NCI-H128 (cell line): Measurements from ENCODE around the gene KCTD19.

Source experiments
- DNase-seq: peaks from one replicate; lab custom pipeline; 2025; ENCODE audit not compliant: unreplicated experiment; lab: John Stamatoyannopoulos, UW

The KCTD19 gene

GRCh38 chr16:67283826-67284555 lies 42.5 kb downstream of the KCTD19 start:
- no peak for DNase-seq

GRCh38 chr16:67283039-67283825 lies 43.3 kb downstream of the KCTD19 start:
- DNase-seq, result no peak

DNA sequence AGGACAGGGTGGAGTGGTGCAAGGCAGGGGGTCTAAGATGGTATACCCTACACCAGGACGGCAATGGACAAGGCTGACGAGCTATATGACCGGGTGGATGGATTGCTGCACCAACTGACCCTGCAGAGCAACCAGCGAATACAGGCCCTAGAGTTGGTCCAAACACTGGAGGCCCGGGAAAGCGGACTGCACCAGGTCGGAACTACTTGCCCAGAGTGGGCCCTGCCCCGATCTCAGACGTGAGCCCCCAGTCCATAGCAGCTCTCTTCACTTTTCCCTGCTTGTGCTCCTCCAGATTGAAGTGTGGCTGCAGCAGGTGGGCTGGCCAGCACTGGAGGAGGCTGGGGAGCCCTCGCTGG lies 44.1 kb downstream of the KCTD19 start:
- DNase-seq, result no peak

- no peak for DNase-seq
Measured at GRCh38 chr16:67281536-67282446, 44.8 kb downstream of the KCTD19 start.

- no peak for DNase-seq
Measured at GRCh38 chr16:67280090-67281015, 46.2 kb downstream of the KCTD19 start.

DNA sequence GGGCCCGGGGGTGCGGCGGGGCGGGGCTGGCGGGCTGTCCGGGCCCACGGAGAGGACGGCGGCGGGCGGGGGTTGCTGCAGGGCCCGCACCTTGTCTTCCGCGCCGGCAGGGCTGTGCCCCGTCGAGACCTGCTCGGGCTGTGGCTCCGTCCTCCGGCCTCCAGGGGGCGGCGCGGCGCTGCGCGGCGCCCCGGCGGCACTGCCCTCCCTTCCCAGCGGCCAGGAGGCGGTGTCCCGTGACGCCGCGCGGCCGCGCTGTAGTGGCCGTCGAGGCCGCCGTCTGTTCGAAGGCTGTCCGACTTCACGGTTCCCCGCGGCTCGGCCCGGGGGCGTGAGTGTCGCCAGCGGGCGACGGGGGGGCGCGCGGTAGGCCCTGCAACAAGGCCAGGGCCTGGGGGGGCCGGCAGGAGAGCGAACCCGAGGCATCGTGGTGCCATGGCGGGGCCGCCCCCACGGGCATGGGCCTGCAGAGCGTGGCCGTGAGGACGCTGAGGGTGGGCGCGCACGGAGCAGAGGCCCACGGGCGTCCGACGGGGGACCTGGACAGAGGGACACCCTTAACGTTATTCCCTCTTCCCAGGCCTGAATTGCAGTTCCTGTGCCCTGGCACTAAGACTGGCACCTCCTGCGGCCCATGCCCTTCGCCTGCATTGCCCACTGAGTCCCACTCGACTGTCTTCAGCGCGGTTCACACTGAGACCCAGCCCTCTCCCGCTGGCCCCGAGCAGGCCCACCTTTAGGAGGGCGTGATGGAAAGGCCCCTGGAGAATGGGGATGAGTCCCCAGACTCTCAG lies 47.0 kb downstream of the KCTD19 start, which contains the start of gene PLEKHG4:
Gene PLEKHG4 (plus strand): TSS at position 237 of the 794 bp plus-strand sequence. CDS start 513 bp downstream, at position 750.
- peak; percentile 10 for DNase-seq

DNA sequence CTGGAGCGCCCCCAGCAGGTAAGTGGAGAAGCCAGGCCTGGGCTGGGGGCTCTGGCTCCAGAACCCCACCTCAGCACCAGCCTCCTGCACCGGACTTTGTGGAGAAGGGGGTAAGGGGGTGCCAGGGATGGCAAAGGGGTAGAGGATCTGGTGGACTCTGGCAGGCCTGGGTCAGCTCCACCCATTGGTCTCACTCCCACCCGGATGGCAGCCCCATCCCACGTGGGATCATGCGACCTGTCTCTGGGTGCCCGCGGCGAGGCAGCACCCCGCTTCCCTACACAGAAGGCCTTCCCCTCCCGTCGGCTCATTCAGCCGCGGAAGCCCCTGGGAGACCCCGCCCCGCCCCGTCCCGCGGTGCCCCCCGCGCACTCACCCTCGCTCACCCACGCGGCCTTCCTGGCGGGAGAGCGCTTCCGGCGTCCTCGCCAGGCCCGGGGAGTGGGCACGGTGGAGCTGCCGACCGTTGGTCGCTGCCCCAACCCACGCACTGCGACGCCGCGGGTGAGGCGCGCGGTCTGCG lies 47.7 kb downstream of the KCTD19 start:
- no peak for DNase-seq

GRCh38 chr16:67277999-67278772 lies 48.4 kb downstream of the KCTD19 start:
- DNase-seq, result no peak

DNA sequence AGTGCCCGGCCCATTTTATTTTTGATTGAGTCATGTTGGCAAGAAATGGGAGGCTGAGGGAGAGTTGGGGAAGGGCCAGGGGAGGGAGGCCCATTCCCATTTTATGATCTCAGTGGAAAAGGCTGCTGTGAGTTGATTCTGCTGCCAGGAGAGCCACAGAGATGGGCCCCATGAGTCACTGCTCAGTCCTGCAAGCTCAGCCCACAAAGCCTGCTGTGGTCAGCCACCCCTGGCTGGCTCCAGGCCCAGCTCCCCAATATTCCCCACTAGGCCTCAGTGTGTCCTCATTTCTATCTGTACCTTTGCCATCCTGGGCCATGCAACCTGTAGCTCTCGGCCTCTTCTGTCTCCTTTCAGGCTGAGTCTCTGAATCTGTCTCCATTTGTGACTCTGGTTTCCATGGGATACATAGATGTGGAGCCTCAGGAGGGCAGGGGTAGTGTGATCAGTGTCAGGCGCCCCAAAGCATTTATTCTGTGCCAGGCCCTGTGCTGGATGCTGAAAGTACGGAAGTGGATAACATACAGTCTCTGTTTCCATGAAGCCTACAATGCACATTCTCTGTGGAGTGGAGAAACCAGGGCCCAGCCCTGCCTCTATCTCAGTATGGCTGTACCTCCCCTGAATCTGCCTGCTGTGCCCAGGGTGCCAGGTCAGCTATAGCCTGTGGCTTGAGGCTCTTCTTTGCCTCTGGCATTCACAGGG lies 49.1 kb downstream of the KCTD19 start:
- no peak for DNase-seq

DNA sequence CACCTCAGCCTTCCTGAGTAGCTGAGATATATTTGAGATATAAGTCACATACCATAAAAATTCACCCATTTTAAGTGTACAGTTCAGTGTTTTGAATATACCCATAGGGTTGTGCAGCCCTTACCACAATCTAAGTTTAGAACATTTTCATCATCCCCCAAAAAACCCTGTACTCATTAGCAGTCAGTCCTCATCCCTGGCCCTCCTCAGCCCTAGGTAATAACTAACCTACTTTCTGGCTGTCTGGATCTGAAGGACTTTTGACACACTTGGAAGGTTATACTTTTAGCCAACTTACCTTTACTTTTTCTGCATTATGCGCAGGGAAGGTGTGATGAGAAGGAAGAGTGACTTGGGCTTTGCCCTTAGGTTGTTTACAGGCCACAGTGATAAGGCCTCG lies 51.2 kb downstream of the KCTD19 start:
- no peak for DNase-seq

DNA sequence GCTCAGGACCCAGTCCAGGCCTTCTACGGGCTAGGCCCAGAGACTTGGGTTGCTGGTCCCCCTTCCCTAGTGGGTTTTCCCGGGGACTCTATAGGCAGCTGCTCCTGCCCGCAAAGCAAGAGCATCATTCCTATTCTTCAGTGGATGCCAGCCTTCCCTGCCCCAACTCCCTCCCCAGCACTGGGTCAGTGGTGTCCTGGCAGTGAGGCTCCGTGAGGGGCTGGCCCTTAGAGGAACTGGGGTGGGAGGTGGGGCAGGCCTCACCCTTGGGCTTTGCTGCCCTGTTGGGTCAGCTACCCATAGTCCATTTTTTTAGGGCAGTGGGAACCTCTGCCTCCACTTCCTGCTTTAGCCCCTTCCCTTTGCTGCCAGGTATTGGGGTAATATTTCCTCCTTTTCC lies 55.1 kb downstream of the KCTD19 start:
- DNase-seq, result no peak

DNA sequence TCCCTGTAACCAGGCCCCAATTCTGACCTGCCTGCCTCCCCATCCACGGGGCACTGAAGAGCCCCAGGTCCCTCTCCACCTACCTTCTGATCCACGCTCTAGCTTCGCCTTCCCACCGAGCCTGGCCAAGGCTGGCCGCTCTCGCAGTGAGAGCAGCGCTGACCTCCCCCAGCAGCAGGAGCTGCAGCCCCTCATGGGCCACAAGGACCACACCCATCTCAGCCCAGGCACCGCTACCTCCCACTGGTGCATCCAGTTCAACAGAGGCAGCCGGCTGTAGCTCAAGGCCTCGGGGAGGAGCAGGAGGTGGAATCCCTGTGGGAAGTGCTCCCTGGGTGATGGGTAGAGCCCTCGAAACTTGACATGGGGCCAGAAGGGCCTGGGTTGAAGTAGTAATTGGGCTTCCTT lies 55.6 kb downstream of the KCTD19 start:
- no peak for DNase-seq

DNA sequence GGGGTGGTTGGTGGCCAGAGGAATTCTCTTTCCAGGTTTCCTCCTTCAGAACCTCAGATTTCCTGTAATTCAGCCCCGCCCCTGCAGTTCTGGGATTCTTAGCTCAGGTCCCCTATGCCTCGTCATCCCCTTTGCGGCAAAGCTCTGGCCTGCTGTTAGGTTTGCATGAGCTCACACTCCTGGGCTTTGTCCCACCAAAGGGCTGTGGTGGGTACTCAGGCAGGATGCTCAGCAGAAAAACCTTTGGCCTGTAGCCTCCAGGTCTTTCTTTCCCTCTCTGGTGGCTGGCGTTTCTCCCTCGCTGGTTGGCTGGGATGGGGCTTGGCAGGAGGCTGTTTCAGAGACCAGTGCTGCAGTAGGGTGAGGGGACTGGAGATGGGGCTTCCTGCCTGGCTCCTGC lies 56.8 kb downstream of the KCTD19 start:
- DNase-seq, result no peak

GRCh38 chr16:67268136-67268579 lies 58.4 kb downstream of the KCTD19 start:
- DNase-seq, result no peak

DNA sequence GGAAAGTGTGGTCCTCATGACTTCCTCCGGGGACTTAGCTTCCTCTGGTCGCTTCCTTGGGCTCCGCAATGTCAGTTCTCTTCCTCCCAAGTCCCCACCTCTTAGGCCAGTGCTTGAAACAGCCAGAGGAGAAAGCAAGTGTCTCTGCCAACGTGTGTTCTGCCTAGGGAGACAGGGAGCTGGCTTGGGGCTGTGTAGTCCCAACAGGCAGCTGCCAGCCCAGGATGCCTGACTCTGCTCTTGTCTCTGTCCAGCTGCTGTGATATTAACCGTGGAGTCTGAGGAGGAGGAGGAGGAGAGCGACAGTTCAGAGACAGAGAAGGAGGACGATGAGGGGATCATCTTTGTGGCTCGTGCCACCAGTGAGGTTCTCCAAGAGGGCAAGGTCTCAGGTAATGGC lies 60.7 kb downstream of the KCTD19 start:
- DNase-seq, result no peak

DNA sequence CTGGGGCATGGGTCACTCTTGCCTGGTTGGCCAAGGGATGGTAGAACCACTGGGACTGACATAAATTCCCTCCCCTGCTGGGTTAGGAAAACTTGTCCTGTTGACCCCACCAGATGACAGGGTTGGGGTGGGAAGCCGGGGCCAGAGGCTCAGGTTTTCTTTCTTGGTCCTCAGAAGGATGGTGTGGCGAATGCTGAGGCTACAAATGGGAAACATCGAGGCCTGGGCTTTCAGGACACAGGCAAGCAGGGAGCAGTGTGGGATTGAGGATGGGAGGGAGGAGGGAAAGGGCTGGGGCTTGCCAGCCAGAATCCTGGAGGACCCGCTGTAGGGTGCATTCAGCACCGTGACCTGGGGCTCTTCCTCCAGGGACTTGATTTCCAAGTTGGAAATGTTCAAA lies 61.7 kb downstream of the KCTD19 start:
- no peak for DNase-seq

- DNase-seq, result no peak
Measured at GRCh38 chr16:67264277-67264676, 62.3 kb downstream of the KCTD19 start.

DNA sequence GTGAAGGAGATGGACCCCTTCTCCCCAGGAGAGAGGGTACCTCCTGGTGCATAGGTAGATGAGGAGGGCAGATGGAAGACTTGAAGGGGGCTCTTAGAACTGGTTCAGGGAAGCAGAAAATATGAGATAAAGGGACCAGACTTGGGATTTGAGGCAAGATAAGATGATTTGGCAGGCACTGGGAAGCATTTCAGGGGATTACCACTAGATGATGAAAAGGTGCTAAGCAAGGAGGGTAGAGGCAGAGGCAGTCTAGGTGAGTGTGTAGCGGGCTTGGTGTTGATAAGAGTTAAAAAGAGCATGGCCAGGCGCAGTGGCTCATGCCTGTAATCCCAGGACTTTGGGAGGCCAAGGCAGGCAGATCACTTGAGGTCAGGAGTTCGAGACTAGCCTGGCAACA lies 63.3 kb downstream of the KCTD19 start:
- DNase-seq, result no peak
